HG03159 (cell line): ENCODE results near the gene AK9.
A peak's percentile ranks its signal among the peaks of the same experiment; 100 is the strongest.

ENCODE experiments used
- ATAC-seq: cut with Tn5 transposase; IDR thresholded peaks from one replicate; pipeline ENCODE4 v1.9.1; 2021; ENCODE audit warnings: mild to moderate bottlenecking, moderate library complexity; ENCODE audit not compliant: unreplicated experiment

Gene AK9

DNA sequence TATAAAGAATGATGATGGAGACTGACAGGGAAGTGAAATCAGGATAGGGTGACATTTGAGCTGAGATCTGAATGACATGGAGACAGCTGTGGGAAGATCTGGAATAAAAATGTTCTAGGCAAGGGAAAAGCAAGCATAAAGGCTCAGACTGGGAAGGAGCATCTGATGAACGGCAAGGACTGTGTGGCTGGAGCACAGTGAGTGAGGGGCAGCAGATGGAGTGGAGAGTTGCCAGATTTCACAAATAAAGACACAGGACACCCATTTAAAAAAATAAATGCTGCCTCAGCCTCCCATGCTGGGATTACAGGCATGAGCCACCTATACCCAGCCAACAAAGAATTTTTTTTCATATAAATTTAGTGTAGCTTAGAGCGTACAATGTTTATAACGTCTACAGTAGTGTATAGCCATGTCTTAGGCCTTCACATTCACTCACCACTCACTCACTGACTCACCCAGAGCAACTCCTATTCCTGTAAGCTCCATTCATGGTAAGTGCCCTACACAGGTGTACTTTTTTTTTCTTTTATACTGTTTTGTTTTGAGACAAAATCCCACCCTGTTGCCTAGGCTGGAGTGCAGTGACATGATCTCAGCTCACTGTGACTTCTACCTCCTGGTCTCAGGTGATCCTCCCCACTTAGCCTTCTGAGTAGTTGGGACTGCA, 205.6 kb downstream of the AK9 start:
- ATAC-seq = no peak

GRCh38 chr6:109484122-109484521, 206.9 kb downstream of the AK9 start:
- ATAC-seq = no peak

DNA sequence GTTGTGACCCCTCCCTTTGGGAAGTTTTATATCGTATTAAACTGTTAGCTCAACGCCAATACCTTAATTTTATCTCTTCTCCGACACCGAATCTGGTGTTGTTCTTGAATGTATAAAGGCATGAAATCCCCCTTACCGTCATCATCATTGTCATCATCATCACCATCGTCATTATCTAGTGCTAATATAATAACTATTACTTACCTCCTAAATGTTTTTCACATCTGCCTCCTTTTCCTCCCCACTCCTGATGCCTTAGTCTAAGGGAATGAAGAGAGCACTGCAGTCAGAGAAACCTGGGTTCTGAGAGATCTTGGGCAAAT, 207.3 kb downstream of the AK9 start:
- ATAC-seq = peak; percentile 9

DNA sequence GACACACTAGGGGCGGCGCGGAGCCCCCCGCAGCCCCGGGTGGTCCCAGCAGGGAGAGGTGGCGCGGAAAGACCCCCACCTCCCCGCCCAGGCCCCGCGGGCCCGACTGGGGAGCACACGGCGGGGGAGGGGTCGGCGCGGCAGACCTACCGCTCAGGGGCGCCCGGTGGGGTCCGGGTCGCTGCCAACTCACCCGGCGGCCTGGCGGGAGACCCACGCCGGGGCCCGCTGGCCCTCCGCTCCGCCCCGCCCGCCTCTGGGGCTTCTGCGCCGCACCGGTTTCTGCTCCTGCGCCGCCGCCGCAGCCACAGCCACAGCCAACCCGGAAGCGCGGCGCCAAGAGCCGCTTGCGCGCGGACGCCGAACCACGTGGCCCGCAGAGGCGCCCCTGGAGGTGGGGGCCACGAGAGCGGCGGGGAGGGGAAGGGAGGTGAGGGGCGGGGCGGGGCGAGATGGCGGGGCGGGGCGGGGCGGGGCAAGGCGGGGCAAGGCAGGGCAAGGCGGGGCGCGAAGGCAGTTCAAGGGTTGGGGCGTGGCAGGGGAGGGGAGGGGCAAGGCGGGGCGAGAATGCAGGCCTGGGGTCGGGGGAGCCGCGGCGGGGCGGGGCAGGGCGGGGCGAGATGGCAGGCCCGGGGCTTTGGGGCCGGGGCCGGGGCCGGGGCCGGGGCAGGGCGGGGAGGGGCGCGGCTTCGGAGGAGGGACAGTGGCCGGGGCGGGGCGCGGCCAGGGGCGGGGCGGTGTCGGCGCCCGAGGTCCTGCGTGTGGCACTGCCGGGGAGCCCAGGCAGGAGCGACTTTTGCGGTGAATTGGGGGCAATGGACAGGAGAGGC, 207.9 kb downstream of the AK9 start, which contains the start of gene ZBTB24:
ZBTB24 (minus strand) TSS at position 315 of the 830 bp plus-strand sequence. CDS start 1,193 bp downstream, outside the sequence.
- ATAC-seq = peak; percentile 92

GRCh38 chr6:109480993-109481480, 210.0 kb downstream of the AK9 start:
- ATAC-seq = no peak

DNA sequence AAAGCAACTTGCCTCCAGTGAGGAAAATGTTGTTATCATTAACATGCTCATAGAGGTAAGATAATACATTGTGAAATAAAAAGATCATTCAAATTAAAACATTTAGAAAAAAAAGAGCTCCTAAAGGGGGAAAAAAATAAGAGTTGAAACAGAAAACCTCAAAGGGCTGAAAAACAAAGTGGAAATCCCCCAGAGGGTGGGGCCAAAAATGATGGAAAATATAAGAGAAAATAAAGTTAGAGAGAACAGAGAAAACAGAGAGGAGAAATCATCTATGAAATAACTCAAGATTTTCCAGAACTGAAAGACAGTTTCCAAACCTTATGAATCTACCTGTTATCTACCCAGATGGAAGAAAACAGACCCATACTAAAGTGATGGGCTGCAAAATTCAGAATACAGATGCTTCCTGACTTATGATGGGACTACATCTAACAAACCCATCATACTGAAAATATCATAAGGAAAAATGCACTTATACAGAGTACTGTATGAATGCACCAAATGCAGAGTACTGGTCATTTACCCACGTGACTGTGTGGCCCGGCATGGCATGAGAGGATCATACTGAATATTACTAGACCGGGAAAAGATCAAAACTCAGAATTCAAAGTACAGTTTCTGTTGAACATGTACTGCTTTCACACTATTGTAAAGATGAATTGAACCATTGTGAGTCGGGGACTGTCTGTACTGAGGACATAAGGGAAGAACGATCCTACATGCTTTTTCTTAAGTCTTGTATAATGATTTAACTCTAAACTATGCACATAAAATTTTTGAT, 212.0 kb downstream of the AK9 start:
- no peak for ATAC-seq

- ATAC-seq = no peak
Measured at GRCh38 chr6:109478222-109478805, 212.7 kb downstream of the AK9 start.

- peak; percentile 57 for ATAC-seq
Measured at GRCh38 chr6:109477725-109478124, 213.3 kb downstream of the AK9 start.

DNA sequence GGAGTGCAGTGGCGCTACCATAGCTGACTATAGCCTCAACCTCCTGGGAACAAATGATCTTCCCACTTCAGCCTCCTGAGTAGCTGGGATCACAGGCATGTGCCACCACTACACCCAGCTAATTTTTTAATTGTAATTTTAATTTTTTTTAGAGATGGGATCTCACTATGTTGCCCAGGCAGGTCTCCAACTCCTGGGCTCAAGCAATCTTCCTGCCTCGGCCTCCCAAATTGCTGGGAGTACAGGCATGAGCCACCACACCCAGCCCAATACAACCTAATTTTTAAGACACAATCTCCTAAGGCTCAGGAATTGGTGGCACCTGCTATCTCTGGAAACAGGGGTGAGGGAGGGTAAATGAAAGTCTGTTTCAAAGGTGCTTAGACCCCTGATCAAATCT, 213.8 kb downstream of the AK9 start:
- no peak for ATAC-seq

GRCh38 chr6:109475625-109476024, 215.4 kb downstream of the AK9 start:
- ATAC-seq = no peak

DNA sequence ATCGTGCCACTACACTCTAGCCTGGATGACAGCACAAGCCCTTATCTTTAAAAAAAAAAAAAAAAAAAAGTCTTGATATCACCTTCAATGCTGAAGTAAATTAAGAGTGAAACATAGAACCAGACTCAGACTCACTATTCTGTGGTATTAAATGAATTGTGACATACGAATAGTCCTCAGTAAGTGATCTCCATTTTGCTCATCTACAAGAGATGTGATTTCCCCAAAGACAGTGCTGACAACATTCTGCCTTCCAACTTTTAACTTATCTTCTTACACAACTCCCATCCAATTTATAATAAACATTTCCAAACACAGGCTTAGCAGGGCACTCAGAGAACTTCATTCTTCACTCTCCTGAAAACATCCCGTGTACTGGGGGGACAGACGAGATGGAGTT, 216.0 kb downstream of the AK9 start:
- ATAC-seq = no peak

- no peak for ATAC-seq
Measured at GRCh38 chr6:109473120-109473519, 217.9 kb downstream of the AK9 start.

GRCh38 chr6:109472132-109472995, 218.6 kb downstream of the AK9 start:
- no peak for ATAC-seq

DNA sequence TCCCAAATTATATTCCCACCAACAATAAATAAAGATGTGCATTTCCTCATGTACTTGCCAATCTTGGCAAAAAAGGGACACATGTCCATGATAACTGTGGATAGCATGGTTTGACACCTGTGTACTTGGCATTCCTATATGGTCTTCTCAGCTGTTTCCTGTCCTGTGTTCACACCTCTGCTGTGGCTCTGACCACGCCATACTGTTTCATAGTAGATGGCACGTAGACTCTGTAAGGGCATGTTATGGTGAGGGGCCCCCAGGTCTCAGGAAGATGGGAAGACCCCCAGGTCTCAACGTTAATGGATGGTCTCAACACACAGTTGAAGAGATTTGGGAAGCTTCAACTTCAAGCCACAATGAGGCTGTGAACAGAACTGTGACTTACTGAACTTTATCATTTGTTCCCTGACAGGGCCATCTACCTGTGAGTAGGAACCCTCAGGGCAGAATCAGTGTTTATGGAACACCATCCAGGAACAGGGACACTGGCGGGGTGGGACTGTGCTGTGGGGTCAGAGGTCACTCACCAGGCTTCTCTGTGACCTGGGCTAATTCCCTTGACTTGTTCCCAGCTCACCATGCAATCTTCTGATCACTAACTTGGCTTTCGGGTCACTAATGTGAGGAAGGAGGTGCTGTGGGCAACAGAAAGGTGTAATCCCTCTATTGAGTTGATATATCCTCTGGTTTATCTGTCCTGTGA, 219.7 kb downstream of the AK9 start:
- no peak for ATAC-seq

GRCh38 chr6:109469591-109470189, 221.3 kb downstream of the AK9 start:
- no peak for ATAC-seq

- no peak for ATAC-seq
Measured at GRCh38 chr6:109467696-109468095, 223.3 kb downstream of the AK9 start.

- no peak for ATAC-seq
Measured at GRCh38 chr6:109466212-109466923, 224.6 kb downstream of the AK9 start.

- no peak for ATAC-seq
Measured at GRCh38 chr6:109465772-109466171, 225.2 kb downstream of the AK9 start.
